ENCODE data around the gene TP53RK. TPM values are rescaled to one million over a fixed set of nuclear protein-coding genes. Genes with fewer than 3 reads are reported as not detected.
"Not testable (repeated sequence)": the region's sequence is repeated elsewhere in the genome, so short reads cannot be mapped to it uniquely, and the experiment has no call there.

TP53RK gene
- total RNA-seq, 1 experiment from 2014 or later: 45.4 TPM

DNA sequence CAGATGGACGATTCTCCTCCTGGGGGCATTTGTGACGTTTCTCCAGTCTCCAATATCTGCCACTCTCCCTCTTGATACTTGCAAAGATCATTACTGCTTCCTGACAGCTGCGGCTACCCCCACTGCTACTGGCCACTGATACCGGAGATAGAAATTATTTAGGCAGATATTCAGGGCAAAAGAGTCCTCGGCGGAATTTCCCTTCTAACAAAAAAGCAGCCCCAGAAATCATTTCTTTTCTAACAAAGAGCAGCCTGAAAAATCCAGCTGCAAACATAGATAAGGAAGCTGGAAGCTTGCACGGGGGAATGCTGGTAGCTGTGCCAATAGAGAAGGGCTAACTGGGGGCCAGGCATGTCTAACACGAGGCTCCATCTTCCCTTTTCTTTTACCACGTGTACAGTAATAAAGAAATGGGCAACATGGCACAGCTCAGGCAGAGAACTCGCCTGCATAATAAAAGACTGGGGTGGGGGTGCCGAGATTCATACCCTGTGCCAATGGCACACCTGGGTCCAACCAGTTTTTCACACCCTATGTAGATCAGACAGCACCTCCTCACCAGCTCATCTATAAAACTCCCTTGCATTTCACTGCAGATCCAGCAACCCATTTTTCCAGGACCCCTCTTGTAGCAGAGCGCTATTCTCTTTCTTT lies 6.1 kb downstream of the TP53RK start:
- Histone ChIP-seq H3K27ac (no peak overlapping the region), H3K4me1 (no peaks in the 10 kb centered on the region; the same call in 1 of the 2 replicates), H3K9me3 (replicated peaks) (no peaks in the 10 kb centered on the region), H3K36me3 (peaks cover 19% of the 10 kb centered on the region), H3K27me3 (no peaks in the 10 kb centered on the region), H3K4me3 (no peak overlapping the region)
- DNase-seq: no peak

DNA sequence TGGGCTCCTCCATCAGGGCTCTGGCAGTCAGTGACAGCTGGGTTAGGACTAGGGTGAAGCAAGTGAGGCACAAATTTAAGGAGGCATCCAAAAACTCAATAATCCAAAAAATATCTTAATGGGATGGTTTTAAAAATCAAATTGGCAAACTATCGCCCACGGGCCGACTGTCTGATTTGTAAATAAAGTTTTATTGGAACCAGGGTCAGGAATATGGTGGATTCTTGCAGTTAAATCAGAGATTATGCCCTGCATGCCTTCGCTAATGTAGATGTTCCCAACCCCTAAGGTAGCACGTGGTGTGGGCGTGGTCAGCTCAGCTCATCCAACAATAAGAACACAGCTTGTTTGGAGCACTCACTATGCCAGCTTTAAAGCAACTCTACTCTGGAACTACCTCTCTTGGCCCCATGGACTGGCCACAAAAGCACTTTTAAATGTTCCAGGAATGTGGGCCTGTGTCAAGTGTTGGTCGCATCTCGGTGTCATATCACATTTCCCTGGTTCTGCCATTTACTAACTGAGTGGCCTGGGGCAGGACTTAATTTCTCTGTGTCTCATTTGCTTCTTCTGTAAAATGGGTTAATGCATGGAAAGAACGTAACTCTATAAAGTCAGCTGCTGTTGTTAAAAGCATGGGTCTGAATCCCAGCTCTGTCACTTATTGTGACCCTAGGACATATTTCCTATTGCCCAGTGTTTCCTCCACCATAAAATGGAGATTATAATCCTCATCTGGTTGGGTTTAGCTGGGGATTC lies 7.0 kb downstream of the TP53RK start:
- no peaks in the 10 kb centered on the region for H3K4me1 ChIP-seq
- no peaks in the 10 kb centered on the region for H3K27me3 ChIP-seq
- no peak overlapping the region for H3K27ac ChIP-seq
- peaks cover 19% of the 10 kb centered on the region for H3K36me3 ChIP-seq
- no peak overlapping the region for H3K4me3 ChIP-seq
- no peaks in the 10 kb centered on the region for H3K9me3 ChIP-seq (replicated peaks)
- peak in 1 of 2 experiments; percentile 40 for DNase-seq

- Histone ChIP-seq H3K4me1 (no peaks in the 10 kb centered on the region), H3K9me3 (replicated peaks) (no peaks in the 10 kb centered on the region), H3K27me3 (no peaks in the 10 kb centered on the region), H3K4me3 (no peak overlapping the region), H3K36me3 (peaks cover 13% of the 10 kb centered on the region), H3K27ac (no peak overlapping the region)
- DNase-seq: peak; percentile 61 to 87
Observed at GRCh38 chr20:46681032-46681854, 8.0 kb downstream of the TP53RK start.

DNA sequence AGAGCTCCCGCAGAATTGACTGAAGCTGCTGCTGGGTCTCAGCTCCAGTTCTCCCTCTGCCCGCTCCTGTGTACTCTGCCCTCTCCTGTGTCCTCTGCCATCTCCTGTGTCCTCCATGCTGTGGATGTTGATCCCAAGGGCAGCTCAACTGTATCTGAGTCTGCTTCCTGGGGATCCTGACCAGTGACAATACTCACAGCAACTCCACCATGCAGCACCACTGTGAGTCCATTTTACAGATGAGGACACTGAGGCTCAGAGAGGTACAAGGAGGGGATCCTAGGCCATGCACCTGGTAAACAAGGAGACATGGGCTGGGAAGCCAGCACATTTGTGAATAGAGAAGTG lies 8.6 kb downstream of the TP53RK start:
- Histone ChIP-seq H3K4me3 (no peak overlapping the region), H3K4me1 (no peaks in the 10 kb centered on the region), H3K27ac (no peak overlapping the region), H3K36me3 (peaks cover 7% of the 10 kb centered on the region), H3K9me3 (replicated peaks) (no peaks in the 10 kb centered on the region), H3K27me3 (no peaks in the 10 kb centered on the region)
- no peak for DNase-seq

GRCh38 chr20:46678516-46678915 lies 10.7 kb downstream of the TP53RK start:
- no peak for DNase-seq
- H3K27me3 ChIP-seq: no peaks in the 10 kb centered on the region
- no peak overlapping the region for H3K4me3 ChIP-seq
- H3K4me1 ChIP-seq: no peaks in the 10 kb centered on the region
- H3K36me3 ChIP-seq: no peaks in the 10 kb centered on the region
- no peaks in the 10 kb centered on the region for H3K9me3 ChIP-seq (replicated peaks)
- H3K27ac ChIP-seq: no peak overlapping the region

GRCh38 chr20:46677608-46678007 lies 11.6 kb downstream of the TP53RK start:
- no peak for DNase-seq
- Histone ChIP-seq H3K4me3 (no peak overlapping the region), H3K9me3 (replicated peaks) (no peaks in the 10 kb centered on the region), H3K27me3 (no peaks in the 10 kb centered on the region), H3K36me3 (no peaks in the 10 kb centered on the region), H3K27ac (no peak overlapping the region), H3K4me1 (no peaks in the 10 kb centered on the region)

GRCh38 chr20:46676649-46677316 lies 12.5 kb downstream of the TP53RK start:
- H3K27me3 ChIP-seq; DNase-seq; H3K27ac ChIP-seq; H3K4me1 ChIP-seq; H3K4me3 ChIP-seq; H3K36me3 ChIP-seq; H3K9me3 ChIP-seq (replicated peaks): not testable (repeated sequence)

GRCh38 chr20:46674253-46675083 lies 14.8 kb downstream of the TP53RK start:
- no peak for DNase-seq
- no peak overlapping the region for H3K4me3 ChIP-seq
- H3K36me3 ChIP-seq: no peaks in the 10 kb centered on the region
- no peaks in the 10 kb centered on the region; the same call in 1 of the 2 replicates for H3K9me3 ChIP-seq (replicated peaks)
- H3K27ac ChIP-seq: no peak overlapping the region
- no peaks in the 10 kb centered on the region for H3K4me1 ChIP-seq
- H3K27me3 ChIP-seq: no peaks in the 10 kb centered on the region

- H3K4me1 ChIP-seq: no peaks in the 10 kb centered on the region
- no peak overlapping the region for H3K4me3 ChIP-seq
- no peak for DNase-seq
- no peaks in the 10 kb centered on the region for H3K36me3 ChIP-seq
- no peaks in the 10 kb centered on the region for H3K27me3 ChIP-seq
- H3K9me3 ChIP-seq (replicated peaks): no peaks in the 10 kb centered on the region; the same call in 1 of the 2 replicates
- no peak overlapping the region for H3K27ac ChIP-seq
Observed at GRCh38 chr20:46673394-46674252, 15.6 kb downstream of the TP53RK start.

DNA sequence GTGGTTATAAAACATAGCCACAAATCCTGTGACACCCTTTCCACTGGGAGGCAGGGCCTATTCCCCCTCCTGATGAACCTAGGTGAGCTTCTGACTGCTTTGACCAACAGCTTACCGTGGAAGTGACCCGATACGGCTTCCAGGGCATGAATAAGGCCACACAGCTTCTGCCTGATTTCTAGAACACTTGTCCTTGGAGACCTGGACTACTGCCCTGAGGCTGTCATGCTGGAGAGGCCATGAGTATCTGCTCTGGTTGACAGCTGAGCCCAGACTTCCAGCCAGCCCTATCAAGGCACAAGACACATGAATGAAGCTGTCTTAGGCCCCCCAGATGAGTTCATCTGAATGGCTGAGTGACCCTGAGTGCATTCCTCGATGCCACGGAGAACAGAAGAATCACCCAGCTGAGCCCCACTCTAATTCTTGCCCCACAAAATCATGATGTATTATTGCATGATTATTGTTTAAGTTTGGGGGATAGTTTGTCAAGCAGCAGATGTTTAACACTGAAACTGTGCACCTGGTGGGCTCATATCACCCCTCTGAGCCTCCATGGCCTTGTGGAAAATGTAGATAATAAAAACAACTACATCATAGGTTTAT lies 16.6 kb downstream of the TP53RK start:
- no peak for DNase-seq
- Histone ChIP-seq H3K27ac (no peak overlapping the region), H3K27me3 (no peaks in the 10 kb centered on the region), H3K36me3 (no peaks in the 10 kb centered on the region), H3K4me3 (no peak overlapping the region), H3K9me3 (replicated peaks) (no peaks in the 10 kb centered on the region; the same call in 1 of the 2 replicates), H3K4me1 (no peaks in the 10 kb centered on the region)

- Histone ChIP-seq H3K27ac (no peak overlapping the region), H3K27me3 (no peaks in the 10 kb centered on the region), H3K36me3 (no peaks in the 10 kb centered on the region), H3K4me3 (no peak overlapping the region), H3K4me1 (no peaks in the 10 kb centered on the region), H3K9me3 (replicated peaks) (no peaks in the 10 kb centered on the region; the same call in 1 of the 2 replicates)
- no peak for DNase-seq
Observed at GRCh38 chr20:46671866-46672542, 17.2 kb downstream of the TP53RK start.
